Activated CD4-positive, alpha-beta T cell treated with anti-CD3 and anti-CD28 coated beads, Interleukin-2, amount 50 U/mL, for 24 hours (primary cell): ENCODE measurements around the gene BOC.

ENCODE experiments used
- DNase-seq, 2 donors: peaks; one replicate each; pipeline ENCODE4 v3.0.0-alpha.2; 2020; ENCODE audit warnings: low read depth in 1 of 2, low spot score in 1 of 2

BOC gene

GRCh38 chr3:113268311-113268710 is 57.0 kb downstream of the BOC start:
- no peak for DNase-seq

DNA sequence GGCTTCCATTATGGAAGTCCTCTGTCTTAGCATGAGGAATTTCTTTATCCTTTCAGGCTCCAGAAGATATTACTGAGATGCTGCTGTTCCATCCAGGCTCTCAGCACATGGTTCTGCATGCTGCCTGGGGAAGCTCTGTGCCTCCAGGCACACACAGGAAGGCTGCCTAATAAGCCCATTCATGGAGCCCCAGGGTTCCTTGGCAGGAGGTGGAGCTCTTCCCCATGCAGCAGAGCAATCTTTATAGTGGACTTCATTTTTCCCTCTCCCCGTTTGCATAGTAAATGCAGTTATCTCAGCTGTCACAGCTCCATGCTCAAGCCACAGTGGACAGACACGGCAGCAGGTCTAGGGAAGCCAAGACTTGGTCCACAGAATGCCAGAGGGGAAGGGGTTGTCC is 57.6 kb downstream of the BOC start:
- no peak for DNase-seq

DNA sequence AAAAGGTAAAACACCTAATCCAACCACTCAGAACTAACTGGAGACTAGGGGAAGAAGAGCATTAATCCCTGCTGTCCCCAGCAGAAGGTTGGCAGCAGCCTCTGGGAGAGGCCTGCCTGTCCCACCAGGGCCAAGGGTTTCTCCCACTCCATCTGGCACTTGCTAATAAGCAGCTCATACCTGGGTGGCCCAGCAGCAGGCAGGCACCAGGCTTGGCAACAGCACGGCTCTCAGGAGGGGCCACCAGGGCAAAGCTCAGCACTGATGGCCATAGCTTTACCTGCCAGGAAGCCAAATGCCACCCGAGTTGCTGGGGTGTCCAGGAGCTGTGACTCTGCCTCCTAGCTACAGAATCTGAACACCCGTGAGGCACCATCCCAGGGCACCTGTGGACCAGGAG is 58.3 kb downstream of the BOC start:
- no peak for DNase-seq

DNA sequence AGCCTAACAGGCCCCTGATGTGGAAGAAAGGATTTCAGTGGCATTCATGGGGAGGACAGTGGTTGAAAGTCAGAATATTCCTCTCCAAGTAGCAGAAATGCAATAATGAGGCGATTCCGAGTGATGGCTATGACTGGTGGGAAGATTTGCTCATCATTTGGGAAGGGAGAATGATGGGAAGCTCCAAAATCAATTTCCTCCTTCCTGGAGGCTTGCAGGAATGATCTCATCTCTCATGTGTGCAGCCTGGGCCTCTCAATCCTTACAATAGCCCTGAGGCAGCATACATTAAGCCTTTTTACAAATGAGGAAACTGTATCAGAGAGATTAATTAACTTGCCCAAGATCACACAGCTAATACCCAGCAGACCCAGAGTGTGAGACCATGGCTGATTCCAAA is 58.7 kb downstream of the BOC start:
- no peak for DNase-seq

GRCh38 chr3:113270786-113271185 is 59.4 kb downstream of the BOC start:
- DNase-seq = no peak

DNA sequence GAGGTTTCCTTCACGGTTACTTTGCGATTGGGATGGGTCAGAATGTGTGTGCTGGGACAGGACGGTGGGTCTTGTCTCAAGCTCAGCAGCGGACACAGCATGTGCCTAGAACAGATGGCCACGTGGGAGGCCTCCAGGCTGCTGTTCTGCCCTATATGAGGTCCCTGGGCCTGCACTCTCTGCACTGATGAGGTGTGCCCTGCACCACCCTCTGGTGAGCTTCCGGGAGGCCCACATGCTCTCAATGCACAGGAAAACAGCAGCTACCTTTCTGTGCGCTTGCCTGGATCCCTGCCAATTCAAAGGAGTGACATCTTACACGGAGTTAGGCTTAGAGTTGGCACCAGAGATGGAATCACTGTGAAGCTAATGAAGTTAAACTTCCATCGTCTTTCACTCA is 59.8 kb downstream of the BOC start:
- DNase-seq = no peak

DNA sequence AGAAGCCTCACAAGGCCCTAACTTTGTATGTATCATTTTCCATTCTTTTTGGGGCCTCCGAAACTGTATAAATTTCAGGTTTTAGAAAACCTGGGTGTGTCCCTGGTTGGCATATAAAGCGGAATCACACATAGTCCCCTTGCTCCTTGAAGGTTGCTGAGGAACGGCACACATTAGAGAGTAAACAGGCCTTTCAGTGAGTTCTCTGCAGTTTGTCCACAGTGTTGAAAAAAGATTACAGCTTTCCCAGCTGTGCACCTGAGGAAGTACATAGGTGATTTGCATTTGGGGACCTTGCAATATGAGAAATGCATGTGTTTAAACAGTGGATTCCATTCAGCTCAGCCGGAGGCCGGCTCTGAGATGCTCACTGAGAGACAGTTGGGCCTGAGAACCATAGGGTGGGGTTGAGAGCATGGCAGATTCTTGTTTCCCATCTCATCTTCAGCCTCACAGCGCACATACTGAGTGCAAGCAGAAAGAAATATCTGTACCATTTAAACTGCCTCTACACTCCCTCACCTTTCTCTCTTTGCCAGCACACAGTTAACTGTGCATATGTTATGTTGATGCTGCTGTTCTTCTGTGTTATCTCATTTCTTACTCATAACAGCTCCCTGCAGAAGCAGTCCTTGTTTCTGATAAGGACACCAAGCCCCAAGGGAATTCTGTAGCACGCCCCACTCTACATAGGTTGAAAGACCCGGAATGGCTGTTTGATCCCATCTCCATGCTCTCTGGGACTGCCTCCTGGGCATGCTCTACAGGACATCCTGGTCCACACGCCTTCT is 60.4 kb downstream of the BOC start:
- DNase-seq = no peak

GRCh38 chr3:113272385-113272779 is 61.0 kb downstream of the BOC start:
- DNase-seq = no peak

DNA sequence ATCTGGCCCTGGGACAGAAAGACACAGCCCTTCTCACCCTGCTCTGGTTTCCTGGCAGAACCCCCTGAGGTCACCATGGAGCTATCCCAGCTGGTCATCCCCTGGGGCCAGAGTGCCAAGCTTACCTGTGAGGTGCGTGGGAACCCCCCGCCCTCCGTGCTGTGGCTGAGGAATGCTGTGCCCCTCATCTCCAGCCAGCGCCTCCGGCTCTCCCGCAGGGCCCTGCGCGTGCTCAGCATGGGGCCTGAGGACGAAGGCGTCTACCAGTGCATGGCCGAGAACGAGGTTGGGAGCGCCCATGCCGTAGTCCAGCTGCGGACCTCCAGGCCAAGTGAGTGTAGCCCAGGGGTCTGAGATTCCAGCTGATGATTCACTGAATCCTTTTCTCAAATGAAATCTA is 61.7 kb downstream of the BOC start:
- DNase-seq = no peak

GRCh38 chr3:113273604-113274378 is 62.4 kb downstream of the BOC start:
- no peak for DNase-seq

GRCh38 chr3:113274425-113275257 is 63.3 kb downstream of the BOC start:
- DNase-seq = no peak

GRCh38 chr3:113275258-113275556 is 63.9 kb downstream of the BOC start:
- no peak for DNase-seq

GRCh38 chr3:113275583-113275928 is 64.2 kb downstream of the BOC start:
- DNase-seq = no peak

GRCh38 chr3:113275929-113276750 is 64.8 kb downstream of the BOC start:
- no peak for DNase-seq

- no peak for DNase-seq
Measured at GRCh38 chr3:113276751-113277080, 65.4 kb downstream of the BOC start.

- no peak for DNase-seq
Measured at GRCh38 chr3:113277414-113277813, 66.1 kb downstream of the BOC start.

DNA sequence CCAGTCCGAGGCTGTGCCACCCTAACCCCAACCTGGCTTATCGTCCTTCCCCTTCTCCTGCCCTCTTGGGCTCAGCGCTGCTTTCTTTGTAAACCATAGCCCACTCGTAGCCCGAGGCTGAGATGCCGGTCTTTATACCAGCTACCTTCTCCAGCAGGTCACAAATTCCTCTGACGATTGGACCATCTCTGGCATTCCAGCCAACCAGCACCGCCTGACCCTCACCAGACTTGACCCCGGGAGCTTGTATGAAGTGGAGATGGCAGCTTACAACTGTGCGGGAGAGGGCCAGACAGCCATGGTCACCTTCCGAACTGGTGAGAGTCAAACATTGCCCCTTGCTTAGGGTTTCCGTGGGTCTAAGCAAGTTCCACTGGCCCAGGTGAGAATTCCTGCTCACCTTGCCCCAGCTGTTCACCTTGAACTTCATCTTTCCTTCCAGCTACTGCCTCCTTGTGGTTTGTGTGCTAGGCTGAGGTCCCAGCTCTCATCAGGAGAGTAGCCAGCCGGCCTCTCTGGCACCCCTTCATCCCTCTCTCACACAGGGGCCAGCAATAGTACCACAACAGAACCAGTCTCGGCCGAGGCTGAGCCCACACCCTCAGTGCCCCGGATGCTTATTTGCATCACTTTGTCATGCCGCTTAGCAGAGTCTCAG is 66.7 kb downstream of the BOC start:
- no peak for DNase-seq

DNA sequence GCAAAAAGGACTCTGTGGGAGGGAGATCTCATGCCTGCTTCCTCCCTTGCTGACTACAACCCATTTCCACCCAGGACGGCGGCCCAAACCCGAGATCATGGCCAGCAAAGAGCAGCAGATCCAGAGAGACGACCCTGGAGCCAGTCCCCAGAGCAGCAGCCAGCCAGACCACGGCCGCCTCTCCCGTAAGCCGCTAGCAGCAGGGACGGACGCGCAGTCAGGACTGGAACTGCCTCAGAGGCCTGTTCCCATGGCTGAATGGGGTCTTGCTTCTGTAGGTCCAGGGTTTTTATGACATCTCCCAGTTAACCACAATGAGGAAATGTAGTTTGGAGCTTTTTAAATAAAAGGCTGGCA is 67.2 kb downstream of the BOC start:
- no peak for DNase-seq

- DNase-seq = no peak
Measured at GRCh38 chr3:113279686-113280085, 68.3 kb downstream of the BOC start.

DNA sequence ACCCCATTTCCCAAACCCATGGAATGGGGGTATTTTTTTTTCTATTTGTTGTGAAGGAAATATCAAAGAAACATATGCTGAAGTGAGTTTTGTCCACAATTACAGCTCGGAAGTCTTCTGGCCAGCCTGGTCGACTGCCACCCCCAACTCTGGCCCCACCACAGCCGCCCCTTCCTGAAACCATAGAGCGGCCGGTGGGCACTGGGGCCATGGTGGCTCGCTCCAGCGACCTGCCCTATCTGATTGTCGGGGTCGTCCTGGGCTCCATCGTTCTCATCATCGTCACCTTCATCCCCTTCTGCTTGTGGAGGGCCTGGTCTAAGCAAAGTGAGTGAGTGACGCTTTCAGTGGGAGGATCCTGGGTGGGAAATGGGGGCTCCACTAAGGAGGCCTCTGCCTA is 71.9 kb downstream of the BOC start:
- DNase-seq = no peak

DNA sequence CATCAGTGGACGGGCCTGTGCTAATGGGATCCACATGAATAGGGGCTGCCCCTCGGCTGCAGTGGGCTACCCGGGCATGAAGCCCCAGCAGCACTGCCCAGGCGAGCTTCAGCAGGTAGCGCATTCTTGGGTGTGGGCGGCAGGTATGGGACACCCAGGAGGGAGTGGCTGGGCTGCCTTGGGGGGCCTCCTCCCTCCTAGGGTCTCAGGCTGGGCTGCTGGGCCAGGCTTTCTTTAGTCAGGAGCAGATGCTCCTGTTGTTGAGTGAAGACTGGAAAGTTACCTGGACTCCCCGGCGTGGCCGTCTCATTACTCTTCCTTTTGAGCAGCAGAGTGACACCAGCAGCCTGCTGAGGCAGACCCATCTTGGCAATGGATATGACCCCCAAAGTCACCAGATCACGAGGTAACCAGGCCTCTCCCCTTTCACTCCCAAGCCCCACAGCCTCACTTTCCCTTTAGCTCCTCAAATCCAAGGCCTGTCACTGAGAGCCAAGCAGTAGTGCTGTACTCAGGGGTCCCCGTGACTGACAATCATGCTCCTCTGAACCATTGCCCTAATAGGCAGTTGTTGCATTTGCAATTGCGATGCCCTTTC is 73.2 kb downstream of the BOC start:
- DNase-seq = no peak
